ENCODE measurements around the gene PCDHA7. TPM values are rescaled to one million over a fixed set of nuclear protein-coding genes. Genes with fewer than 3 reads are reported as not detected.
A peak's percentile ranks its signal among the peaks of the same experiment; 100 is the strongest.
"Not testable (repeated sequence)": the region's sequence is repeated elsewhere in the genome, so short reads cannot be mapped to it uniquely, and the experiment has no call there.

The PCDHA7 gene, protein sequence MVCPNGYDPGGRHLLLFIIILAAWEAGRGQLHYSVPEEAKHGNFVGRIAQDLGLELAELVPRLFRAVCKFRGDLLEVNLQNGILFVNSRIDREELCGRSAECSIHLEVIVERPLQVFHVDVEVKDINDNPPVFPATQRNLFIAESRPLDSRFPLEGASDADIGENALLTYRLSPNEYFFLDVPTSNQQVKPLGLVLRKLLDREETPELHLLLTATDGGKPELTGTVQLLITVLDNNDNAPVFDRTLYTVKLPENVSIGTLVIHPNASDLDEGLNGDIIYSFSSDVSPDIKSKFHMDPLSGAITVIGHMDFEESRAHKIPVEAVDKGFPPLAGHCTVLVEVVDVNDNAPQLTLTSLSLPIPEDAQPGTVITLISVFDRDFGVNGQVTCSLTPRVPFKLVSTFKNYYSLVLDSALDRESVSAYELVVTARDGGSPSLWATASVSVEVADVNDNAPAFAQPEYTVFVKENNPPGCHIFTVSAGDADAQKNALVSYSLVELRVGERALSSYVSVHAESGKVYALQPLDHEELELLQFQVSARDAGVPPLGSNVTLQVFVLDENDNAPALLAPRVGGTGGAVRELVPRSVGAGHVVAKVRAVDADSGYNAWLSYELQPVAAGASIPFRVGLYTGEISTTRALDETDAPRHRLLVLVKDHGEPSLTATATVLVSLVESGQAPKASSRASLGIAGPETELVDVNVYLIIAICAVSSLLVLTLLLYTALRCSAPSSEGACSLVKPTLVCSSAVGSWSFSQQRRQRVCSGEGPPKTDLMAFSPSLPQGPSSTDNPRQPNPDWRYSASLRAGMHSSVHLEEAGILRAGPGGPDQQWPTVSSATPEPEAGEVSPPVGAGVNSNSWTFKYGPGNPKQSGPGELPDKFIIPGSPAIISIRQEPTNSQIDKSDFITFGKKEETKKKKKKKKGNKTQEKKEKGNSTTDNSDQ
- 0.28 and 0.37 TPM in 2 replicates for total RNA-seq (2014; rRNA removed; shearing (Covaris generic))

DNA sequence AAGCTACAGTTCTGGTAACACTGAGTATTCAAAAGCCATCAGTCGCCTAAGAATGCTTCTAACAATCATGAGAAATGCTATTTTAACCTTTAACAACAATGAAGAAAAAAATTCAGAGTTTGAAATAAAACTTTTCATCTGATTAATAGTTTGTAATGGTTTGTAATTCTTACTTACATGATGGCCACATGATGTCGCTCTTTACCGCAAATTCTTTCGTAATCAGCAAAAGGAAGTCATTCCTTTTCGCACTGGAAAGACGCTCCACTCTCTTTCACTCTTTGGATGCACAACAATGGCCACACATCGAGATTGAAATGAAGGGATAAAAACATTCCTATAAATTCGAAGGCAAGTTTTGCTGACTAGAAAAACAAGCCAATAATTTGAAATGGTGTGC lies at the start of gene PCDHA7:
PCDHA7 (plus strand) TSS at position 277 of the 400 bp plus-strand sequence; CDS start at position 392, 115 bp downstream.
- peak within 1 kb of the TSS; percentile 5; the same call in 1 of the 2 replicates for H3K4me3 ChIP-seq (ENCODE audit: insufficient read depth, low read depth, low read length)
- no peak for DNase-seq
- H3K27me3 ChIP-seq (ENCODE audit: control insufficient read depth, insufficient read depth, low read length), result no peaks in the 10 kb centered on the region
- no peaks in the 10 kb centered on the region for H3K36me3 ChIP-seq (replicated peaks; ENCODE audit: control insufficient read depth, insufficient read depth, low read length)

DNA sequence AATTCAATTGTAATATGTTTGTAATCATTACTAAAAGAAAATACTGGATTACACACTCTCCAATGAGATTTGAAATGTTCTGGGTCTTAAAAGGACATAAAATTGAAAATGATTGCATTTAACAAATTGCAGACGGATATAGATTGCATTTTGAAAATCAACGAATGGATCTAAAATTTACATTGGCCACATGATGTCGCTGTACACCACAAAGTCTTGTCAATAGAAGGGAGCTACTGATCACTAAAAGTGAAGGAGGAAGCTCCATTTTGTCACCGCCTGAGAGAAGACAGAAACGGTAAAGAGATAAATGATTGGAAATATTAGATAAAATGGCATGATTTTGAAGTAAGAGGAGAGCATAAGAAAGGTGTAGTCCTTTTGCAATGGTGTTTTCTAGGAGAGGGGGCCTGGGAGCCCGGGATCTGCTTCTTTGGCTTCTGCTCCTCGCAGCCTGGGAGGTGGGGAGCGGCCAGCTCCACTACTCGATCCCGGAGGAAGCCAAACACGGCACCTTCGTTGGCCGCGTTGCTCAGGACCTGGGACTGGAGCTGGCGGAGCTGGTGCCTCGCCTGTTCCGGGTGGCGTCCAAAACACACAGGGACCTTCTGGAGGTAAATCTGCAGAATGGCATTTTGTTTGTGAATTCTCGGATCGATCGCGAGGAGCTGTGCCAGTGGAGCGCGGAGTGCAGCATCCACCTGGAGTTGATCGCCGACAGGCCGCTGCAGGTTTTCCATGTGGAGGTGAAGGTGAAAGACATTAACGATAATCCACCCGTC lies 48.0 kb upstream of the PCDHA7 start, which contains the start of gene PCDHA1:
PCDHA1 (plus strand) TSS at position 236 of the 782 bp plus-strand sequence.
- no peak for DNase-seq
- Histone ChIP-seq H3K4me3 (ENCODE audit: insufficient read depth, low read depth, low read length) (no peak within 1 kb of the TSS), H3K27me3 (ENCODE audit: control insufficient read depth, insufficient read depth, low read length) (no peaks in the 10 kb centered on the region), H3K36me3 (replicated peaks; ENCODE audit: control insufficient read depth, insufficient read depth, low read length) (no peaks in the 10 kb centered on the region)

DNA sequence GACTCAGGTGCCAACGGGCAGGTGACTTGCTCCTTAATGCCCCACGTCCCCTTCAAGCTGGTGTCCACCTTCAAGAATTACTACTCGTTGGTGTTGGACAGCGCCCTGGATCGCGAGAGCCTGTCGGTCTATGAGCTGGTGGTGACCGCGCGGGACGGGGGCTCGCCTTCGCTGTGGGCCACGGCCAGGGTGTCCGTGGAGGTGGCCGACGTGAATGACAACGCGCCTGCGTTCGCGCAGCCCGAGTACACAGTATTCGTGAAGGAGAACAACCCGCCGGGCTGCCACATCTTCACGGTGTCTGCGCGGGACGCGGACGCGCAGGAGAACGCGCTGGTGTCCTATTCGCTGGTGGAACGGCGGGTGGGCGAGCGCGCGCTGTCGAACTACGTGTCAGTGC lies 46.6 kb upstream of the PCDHA7 start:
- DNase-seq; H3K4me3 ChIP-seq (ENCODE audit: insufficient read depth, low read depth, low read length): not testable (repeated sequence)

DNA sequence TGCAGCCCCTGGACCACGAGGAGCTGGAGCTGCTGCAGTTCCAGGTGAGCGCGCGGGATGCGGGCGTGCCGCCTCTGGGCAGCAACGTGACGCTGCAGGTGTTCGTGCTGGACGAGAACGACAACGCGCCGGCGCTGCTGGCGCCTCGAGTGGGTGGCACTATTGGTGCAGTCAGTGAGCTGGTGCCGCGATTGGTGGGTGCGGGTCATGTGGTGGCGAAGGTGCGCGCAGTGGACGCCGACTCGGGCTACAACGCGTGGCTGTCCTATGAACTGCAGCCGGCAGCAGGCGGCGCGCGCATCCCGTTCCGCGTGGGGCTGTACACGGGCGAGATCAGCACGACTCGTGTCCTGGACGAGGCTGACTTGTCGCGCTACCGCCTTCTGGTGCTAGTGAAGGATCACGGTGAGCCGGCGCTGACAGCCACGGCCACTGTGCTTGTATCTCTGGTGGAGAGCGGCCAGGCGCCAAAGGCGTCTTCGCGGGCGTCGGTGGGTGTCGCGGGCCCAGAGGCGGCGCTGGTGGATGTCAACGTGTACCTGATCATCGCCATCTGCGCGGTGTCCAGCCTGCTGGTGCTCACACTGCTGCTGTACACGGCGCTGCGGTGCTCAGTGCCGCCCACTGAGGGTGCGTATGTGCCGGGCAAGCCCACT lies 46.1 kb upstream of the PCDHA7 start:
- not testable (repeated sequence) for H3K4me3 ChIP-seq (ENCODE audit: insufficient read depth, low read depth, low read length); H3K27me3 ChIP-seq (ENCODE audit: control insufficient read depth, insufficient read depth, low read length); H3K36me3 ChIP-seq (replicated peaks; ENCODE audit: control insufficient read depth, insufficient read depth, low read length); DNase-seq

More for the DNA sequence above, 46.6 kb upstream of the PCDHA7 start:
- H3K27me3 ChIP-seq (ENCODE audit: control insufficient read depth, insufficient read depth, low read length); H3K36me3 ChIP-seq (replicated peaks; ENCODE audit: control insufficient read depth, insufficient read depth, low read length): not testable (repeated sequence)

DNA sequence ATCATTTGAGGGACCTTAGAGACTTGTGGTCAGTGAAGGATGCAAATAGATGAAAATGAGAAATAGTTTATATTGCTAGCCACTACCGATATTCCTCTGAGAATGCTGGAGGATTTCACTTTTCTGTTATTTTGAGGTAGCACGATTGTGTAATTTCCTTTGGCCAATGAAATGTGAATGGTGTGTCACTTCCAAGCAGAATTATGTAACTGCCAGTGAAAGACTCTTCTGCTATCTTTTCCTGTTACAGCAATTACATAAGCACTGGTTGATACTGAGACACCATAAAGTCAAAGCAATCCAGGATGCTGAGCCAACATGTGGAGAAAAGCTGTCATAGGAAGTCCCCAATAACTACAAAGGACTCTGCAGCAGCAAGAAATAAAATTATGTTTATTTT lies 43.0 kb upstream of the PCDHA7 start:
- no peaks in the 10 kb centered on the region for H3K27me3 ChIP-seq (ENCODE audit: control insufficient read depth, insufficient read depth, low read length)
- no peaks in the 10 kb centered on the region for H3K36me3 ChIP-seq (replicated peaks; ENCODE audit: control insufficient read depth, insufficient read depth, low read length)
- no peak overlapping the region for H3K4me3 ChIP-seq (ENCODE audit: insufficient read depth, low read depth, low read length)
- DNase-seq, result no peak

DNA sequence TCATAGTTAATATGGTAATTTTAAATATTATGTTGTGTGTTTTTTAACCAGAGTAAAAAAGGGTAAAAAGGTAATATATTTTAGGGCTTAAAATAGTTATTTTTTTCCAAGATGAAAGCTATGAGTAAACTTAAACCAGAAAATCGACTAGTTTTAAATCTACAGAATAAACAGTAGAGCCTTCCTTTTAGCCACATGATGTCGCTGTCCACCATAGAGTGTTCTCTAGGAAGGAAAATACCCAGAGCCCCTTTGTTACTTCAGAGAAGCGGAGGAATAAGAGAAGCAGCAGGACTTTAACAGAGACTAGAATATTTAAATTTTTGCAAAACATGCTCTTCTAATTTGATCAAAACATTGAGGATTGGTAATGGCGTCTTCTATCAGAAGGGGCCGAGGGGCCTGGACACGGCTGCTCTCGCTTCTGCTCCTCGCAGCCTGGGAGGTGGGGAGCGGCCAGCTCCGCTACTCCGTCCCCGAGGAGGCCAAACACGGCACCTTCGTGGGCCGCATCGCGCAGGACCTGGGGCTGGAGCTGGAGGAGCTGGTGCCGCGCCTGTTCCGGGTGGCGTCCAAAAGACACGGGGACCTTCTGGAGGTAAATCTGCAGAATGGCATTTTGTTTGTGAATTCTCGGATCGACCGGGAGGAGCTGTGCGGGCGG lies 39.3 kb upstream of the PCDHA7 start, which contains the start of gene PCDHA2:
PCDHA2 (plus strand) TSS at position 258 of the 664 bp plus-strand sequence.
- peak within 1 kb of the TSS; percentile 22; the same call in 1 of the 2 replicates for H3K4me3 ChIP-seq (ENCODE audit: insufficient read depth, low read depth, low read length)
- no peaks in the 10 kb centered on the region for H3K36me3 ChIP-seq (replicated peaks; ENCODE audit: control insufficient read depth, insufficient read depth, low read length)
- no peaks in the 10 kb centered on the region for H3K27me3 ChIP-seq (ENCODE audit: control insufficient read depth, insufficient read depth, low read length)
- peak; percentile 74 for DNase-seq

DNA sequence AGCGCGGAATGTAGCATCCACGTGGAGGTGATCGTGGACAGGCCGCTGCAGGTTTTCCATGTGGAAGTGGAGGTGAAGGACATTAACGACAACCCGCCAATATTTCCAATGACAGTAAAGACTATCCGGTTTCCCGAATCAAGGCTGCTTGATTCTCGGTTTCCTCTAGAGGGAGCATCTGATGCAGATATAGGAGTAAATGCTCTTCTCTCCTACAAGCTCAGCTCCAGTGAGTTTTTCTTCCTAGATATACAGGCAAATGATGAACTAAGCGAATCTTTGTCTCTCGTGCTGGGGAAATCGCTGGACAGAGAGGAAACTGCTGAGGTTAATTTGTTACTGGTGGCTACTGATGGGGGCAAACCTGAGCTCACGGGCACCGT lies 38.8 kb upstream of the PCDHA7 start:
- peak; percentile 83 for DNase-seq
- Histone ChIP-seq H3K4me3 (ENCODE audit: insufficient read depth, low read depth, low read length) (peak overlapping the region; percentile 22; the same call in 1 of the 2 replicates), H3K36me3 (replicated peaks; ENCODE audit: control insufficient read depth, insufficient read depth, low read length) (no peaks in the 10 kb centered on the region), H3K27me3 (ENCODE audit: control insufficient read depth, insufficient read depth, low read length) (no peaks in the 10 kb centered on the region)

DNA sequence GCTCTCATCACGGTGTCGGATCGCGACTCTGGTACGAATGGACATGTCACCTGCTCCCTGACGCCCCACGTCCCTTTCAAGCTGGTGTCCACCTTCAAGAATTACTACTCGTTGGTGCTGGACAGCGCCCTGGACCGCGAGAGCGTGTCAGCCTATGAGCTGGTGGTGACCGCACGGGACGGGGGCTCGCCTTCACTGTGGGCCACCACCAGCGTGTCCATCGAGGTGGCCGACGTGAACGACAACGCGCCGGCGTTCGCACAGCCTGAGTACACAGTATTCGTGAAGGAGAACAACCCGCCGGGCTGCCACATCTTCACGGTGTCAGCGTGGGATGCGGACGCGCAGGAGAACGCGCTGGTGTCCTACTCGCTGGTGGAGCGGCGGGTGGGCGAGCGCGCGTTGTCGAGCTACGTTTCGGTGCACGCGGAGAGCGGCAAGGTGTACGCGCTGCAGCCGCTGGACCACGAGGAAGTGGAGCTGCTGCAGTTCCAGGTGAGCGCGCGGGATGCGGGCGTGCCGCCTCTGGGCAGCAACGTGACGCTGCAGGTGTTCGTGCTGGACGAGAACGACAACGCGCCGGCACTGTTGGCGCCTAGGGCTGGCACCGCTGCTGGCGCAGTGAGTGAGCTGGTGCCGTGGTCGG lies 37.9 kb upstream of the PCDHA7 start:
- not testable (repeated sequence) for H3K4me3 ChIP-seq (ENCODE audit: insufficient read depth, low read depth, low read length); DNase-seq; H3K27me3 ChIP-seq (ENCODE audit: control insufficient read depth, insufficient read depth, low read length); H3K36me3 ChIP-seq (replicated peaks; ENCODE audit: control insufficient read depth, insufficient read depth, low read length)

DNA sequence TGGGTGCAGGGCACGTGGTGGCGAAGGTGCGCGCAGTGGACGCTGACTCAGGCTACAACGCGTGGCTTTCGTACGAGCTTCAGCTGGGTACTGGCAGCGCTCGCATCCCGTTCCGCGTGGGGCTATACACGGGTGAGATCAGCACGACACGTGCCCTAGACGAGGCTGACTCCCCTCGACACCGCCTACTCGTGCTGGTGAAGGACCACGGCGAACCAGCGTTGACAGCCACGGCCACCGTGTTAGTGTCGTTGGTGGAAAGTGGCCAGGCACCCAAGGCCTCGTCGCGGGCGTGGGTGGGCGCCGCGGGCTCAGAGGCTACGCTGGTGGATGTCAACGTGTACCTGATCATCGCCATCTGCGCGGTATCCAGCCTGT lies 37.4 kb upstream of the PCDHA7 start:
- no peak for DNase-seq
- Histone ChIP-seq H3K4me3 (ENCODE audit: insufficient read depth, low read depth, low read length) (no peak overlapping the region), H3K36me3 (replicated peaks; ENCODE audit: control insufficient read depth, insufficient read depth, low read length) (no peaks in the 10 kb centered on the region), H3K27me3 (ENCODE audit: control insufficient read depth, insufficient read depth, low read length) (no peaks in the 10 kb centered on the region)

DNA sequence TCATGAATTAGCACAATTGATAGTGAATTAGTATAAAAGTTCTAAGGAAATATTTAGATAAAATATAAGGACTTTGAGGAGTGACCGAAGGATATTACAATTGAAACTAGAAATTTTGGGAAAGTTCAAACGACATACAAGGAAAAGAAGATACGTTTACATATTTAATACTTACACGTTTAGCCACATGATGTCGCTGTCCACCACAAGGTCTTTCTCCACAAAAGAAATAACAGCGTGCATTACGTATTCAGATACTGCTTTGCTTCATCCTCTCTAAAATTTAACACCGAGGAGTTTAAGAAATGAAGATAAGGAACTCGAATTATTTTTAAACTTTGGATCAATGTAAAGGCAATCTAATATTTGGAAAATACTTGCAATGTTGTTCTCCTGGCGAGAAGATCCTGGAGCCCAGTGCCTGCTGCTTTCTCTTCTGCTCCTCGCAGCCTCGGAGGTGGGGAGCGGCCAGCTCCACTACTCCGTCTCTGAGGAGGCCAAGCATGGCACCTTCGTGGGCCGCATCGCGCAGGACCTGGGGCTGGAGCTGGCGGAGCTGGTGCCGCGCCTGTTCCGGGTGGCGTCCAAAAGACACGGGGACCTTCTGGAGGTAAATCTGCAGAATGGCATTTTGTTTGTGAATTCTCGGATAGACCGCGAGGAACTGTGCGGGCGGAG lies 33.1 kb upstream of the PCDHA7 start, which contains the start of gene PCDHA3:
PCDHA3 (plus strand) TSS at position 242 of the 678 bp plus-strand sequence.
- H3K4me3 ChIP-seq (ENCODE audit: insufficient read depth, low read depth, low read length), result no peak within 1 kb of the TSS
- no peaks in the 10 kb centered on the region for H3K27me3 ChIP-seq (ENCODE audit: control insufficient read depth, insufficient read depth, low read length)
- H3K36me3 ChIP-seq (replicated peaks; ENCODE audit: control insufficient read depth, insufficient read depth, low read length), result no peaks in the 10 kb centered on the region
- DNase-seq, result no peak

DNA sequence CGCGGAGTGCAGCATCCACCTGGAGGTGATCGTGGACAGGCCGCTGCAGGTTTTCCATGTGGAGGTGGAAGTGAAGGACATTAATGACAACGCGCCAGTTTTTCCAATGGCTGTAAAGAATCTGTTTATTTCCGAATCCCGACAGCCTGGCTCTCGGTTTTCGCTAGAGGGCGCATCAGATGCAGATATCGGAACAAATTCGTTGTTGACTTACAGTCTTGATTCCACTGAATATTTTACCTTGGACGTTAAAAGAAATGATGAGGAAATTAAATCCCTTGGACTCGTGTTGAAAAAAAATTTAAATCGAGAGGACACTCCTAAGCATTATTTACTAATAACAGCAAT lies 32.6 kb upstream of the PCDHA7 start:
- DNase-seq, result no peak
- H3K4me3 ChIP-seq (ENCODE audit: insufficient read depth, low read depth, low read length), result no peak overlapping the region
- no peaks in the 10 kb centered on the region for H3K27me3 ChIP-seq (ENCODE audit: control insufficient read depth, insufficient read depth, low read length)
- H3K36me3 ChIP-seq (replicated peaks; ENCODE audit: control insufficient read depth, insufficient read depth, low read length), result no peaks in the 10 kb centered on the region

DNA sequence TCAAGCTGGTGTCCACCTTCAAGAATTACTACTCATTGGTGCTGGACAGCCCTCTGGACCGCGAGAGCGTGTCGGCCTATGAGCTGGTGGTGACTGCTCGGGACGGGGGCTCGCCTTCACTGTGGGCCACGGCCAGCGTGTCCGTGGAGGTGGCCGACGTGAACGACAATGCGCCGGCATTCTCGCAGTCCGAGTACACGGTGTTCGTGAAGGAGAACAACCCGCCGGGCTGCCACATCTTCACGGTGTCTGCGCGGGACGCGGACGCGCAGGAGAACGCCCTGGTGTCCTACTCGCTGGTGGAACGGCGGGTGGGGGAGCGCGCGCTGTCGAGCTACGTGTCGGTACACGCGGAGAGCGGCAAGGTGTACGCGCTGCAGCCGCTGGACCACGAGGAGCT lies 31.7 kb upstream of the PCDHA7 start:
- not testable (repeated sequence) for H3K27me3 ChIP-seq (ENCODE audit: control insufficient read depth, insufficient read depth, low read length); DNase-seq; H3K36me3 ChIP-seq (replicated peaks; ENCODE audit: control insufficient read depth, insufficient read depth, low read length); H3K4me3 ChIP-seq (ENCODE audit: insufficient read depth, low read depth, low read length)

Data from H7 (cell line).